ENCODE data around the gene TUT1.

GRCh38 chr11:62566247-62566646 lies 25.1 kb downstream of the TUT1 start:
- no peak for TF ChIP-seq CTCF (IDR thresholded peaks at IDR 0.05)
- no peak for TF ChIP-seq EP300 (IDR thresholded peaks at IDR 0.05)
